ENCODE measurements around the gene UBR4.

DNA sequence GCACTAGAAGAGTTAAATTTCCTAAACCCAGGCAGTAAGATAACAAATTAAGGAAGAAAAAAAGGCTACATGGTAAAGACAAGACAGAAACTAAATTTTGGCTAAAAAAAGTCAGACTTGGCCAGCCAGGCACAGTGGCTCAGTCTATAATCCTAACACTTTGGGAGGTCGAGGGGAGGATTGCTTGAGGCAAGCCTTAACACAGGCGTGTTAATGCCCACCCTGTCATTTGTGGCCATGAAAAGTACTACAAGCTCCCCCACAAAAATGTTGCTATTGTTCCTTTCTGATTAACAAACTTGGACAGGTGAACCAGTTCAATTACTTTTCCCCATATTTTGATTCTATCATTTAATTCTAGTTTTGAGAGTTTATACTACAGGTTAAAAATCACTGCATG is 32.3 kb downstream of the UBR4 start:
- TF ChIP-seq EZH2 (IDR thresholded peaks at IDR 0.05) (no peak), POLR2AphosphoS5 (IDR thresholded peaks at IDR 0.05; ENCODE audit: borderline replicate concordance, low read depth, low read length) (no peak)

Measured in SK-N-MC (cell line).